K562 (cell line): ENCODE measurements around the gene TIAM1.

Source experiments
- CC2D1A ChIP-seq: fragments of 450-650 bp; IDR thresholded peaks from 2 replicates; pipeline ENCODE4 v1.6.1; 2017; ENCODE audit warnings: mild to moderate bottlenecking
- ERF ChIP-seq: fragments of 450-650 bp; formaldehyde crosslinking; IDR thresholded peaks from 2 replicates; pipeline ENCODE4 v1.4.0; 2020; ENCODE audit warnings: mild to moderate bottlenecking, mixed read lengths
- FOXK2 ChIP-seq, 2 experiments: fragments of 450-650 bp; IDR thresholded peaks in 1 of 2; conservative IDR thresholded peaks in 1 of 2; 2 replicates each; pipeline ENCODE4 v1.6.1; 2016; ENCODE audit warnings: low read depth in 2 of 2, mild to moderate bottlenecking in 1 of 2
- HNRNPUL1 ChIP-seq: fragments of 200-400 bp; formaldehyde crosslinking; IDR thresholded peaks from 2 replicates; pipeline ENCODE4 v1.6.1; 2017; ENCODE audit warnings: low read length
- ZBTB7A ChIP-seq: IDR thresholded peaks from 2 replicates; pipeline ENCODE4 v1.6.1; 2011; ENCODE audit warnings: low read depth, mild to moderate bottlenecking, low read length, moderate library complexity, borderline replicate concordance; ENCODE audit not compliant: control insufficient read depth
- ZFX ChIP-seq: sonication (generic); formaldehyde crosslinking; IDR thresholded peaks from 2 replicates; pipeline ENCODE4 v1.8.0; 2022; ENCODE audit warnings: mild to moderate bottlenecking, missing genetic modification reagents, moderate library complexity
- ZNF830 ChIP-seq: fragments of 250-450 bp; sonication (Bioruptor Pico); IDR thresholded peaks from 2 replicates; pipeline ENCODE4 v1.5.0; 2021; ENCODE audit warnings: mild to moderate bottlenecking
- TF ChIP-seq, protein P1 (sequence below): fragments of 450-650 bp; IDR thresholded peaks from 2 replicates; pipeline ENCODE4 v1.6.1; 2018; ENCODE audit warnings: mild to moderate bottlenecking, low read depth; ENCODE audit not compliant: partially characterized antibody

DNA sequence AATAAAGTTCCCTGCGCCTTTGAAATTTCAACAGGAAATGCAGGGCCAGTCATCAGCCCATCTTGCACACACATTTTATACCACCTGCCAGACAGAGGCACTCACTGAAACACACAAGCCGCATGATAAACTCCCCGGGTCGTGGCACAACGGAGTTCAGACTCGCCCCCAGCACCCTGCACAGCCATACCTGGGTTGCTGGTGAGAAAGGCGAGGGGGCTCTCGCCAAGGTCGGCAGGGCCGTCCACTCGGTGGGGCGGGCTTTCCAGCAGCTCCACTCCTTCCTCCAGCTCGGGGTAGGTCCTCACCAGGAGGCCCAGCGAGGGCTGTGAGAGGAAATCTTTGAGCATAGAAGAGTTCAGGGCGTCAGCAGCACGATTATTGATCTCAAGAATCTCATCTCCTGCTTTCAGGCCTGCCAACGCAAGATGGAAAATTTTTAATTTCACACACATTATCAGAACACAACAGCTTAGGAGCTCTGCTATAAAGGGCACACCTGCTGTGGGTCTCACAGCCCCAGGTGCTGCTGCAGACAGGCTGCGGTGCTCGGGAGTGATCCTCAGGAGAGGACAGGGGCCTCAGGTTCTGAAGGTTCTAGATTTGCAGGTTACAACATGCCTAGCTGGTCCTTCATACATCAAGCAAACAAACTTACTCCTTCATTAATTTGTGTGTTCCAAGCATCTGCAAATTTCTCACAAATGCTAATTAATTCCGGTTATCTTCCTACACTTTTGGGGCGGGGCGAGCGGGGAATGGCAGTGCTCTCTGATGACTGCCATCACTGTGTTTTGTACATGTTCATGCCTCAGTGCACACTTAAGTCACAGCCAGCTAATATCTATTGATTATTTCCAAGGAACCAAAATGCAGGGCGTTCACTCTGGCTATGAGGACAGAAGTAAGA is 161.6 kb downstream of the TIAM1 start:
- no peak for TF ChIP-seq CC2D1A
- no peak for TF ChIP-seq HNRNPUL1
- TF ChIP-seq ERF, result no peak
- no peak for TF ChIP-seq ZNF830 (CRISPR knock-in tag)
- TF ChIP-seq, protein P1, sequence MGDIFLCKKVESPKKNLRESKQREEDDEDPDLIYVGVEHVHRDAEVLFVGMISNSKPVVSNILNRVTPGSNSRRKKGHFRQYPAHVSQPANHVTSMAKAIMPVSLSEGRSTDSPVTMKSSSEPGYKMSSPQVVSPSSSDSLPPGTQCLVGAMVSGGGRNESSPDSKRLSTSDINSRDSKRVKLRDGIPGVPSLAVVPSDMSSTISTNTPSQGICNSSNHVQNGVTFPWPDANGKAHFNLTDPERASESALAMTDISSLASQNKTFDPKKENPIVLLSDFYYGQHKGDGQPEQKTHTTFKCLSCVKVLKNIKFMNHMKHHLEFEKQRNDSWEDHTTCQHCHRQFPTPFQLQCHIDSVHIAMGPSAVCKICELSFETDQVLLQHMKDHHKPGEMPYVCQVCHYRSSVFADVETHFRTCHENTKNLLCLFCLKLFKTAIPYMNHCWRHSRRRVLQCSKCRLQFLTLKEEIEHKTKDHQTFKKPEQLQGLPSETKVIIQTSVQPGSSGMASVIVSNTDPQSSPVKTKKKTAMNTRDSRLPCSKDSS, result no peak
- no peak for TF ChIP-seq ZFX (CRISPR knock-in tag)
- TF ChIP-seq FOXK2 (conservative IDR thresholded peaks at IDR 0.05 in 1 of 2, IDR thresholded peaks at IDR 0.05 in 1 of 2; ENCODE audit: low read depth in 2 of 2), result no peak
- no peak for TF ChIP-seq ZBTB7A
